B cell (primary cell): Measurements from ENCODE around the gene SUCLG2.

Source experiments
- EZH2 ChIP-seq: IDR thresholded peaks from 2 replicates; pipeline ENCODE4 v1.6.1; 2012; ENCODE audit warnings: borderline replicate concordance, low read depth, mild to moderate bottlenecking, moderate library complexity, low read length; ENCODE audit not compliant: insufficient read depth, poor library complexity, severe bottlenecking
- TF ChIP-seq, protein P1 (sequence below): fragments of 200-600 bp; IDR thresholded peaks from one replicate; pipeline ENCODE4 v1.8.0; 2022; ENCODE audit warnings: antibody characterized with exemption, mild to moderate bottlenecking

DNA sequence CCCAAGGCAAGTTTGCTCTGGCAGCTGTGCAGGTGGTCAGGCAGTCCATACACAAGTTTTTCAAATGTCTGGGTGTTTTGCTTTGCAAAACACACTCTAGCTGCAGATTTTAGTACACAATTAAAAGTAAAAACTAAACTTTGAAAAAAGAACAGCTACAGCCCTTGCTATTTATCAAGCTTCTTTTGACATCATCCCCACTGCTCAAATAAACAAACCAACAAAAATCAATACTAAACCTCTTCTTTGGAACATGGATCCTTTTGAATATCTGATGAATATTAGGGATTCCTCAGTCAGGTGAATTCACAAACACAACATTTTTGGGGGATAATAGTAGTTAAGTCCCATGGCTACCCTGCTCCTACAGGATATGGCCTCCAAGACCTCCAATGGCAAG is 249.2 kb downstream of the SUCLG2 start:
- TF ChIP-seq, protein P1, sequence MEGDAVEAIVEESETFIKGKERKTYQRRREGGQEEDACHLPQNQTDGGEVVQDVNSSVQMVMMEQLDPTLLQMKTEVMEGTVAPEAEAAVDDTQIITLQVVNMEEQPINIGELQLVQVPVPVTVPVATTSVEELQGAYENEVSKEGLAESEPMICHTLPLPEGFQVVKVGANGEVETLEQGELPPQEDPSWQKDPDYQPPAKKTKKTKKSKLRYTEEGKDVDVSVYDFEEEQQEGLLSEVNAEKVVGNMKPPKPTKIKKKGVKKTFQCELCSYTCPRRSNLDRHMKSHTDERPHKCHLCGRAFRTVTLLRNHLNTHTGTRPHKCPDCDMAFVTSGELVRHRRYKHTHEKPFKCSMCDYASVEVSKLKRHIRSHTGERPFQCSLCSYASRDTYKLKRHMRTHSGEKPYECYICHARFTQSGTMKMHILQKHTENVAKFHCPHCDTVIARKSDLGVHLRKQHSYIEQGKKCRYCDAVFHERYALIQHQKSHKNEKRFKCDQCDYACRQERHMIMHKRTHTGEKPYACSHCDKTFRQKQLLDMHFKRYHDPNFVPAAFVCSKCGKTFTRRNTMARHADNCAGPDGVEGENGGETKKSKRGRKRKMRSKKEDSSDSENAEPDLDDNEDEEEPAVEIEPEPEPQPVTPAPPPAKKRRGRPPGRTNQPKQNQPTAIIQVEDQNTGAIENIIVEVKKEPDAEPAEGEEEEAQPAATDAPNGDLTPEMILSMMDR: no peak
- TF ChIP-seq EZH2: no peak
